Neural progenitor cell (in vitro differentiated cells): ENCODE measurements around the gene PROS1.

ENCODE experiments used
- EZH2 ChIP-seq: fragments of 200-600 bp; sonication (generic); IDR thresholded peaks from 2 replicates; pipeline ENCODE4 v1.6.1; 2017; ENCODE audit warnings: antibody characterized with exemption, mild to moderate bottlenecking, moderate library complexity
- EZH2phosphoT487 ChIP-seq: fragments of 200-600 bp; sonication (generic); IDR thresholded peaks from 2 replicates; pipeline ENCODE4 v1.6.1; 2017; ENCODE audit warnings: antibody characterized with exemption
- TF ChIP-seq, protein P1 (sequence below): fragments of 200-600 bp; sonication (generic); IDR thresholded peaks from 2 replicates; pipeline ENCODE4 v1.5.1; 2017; ENCODE audit warnings: antibody characterized with exemption, mild to moderate bottlenecking

DNA sequence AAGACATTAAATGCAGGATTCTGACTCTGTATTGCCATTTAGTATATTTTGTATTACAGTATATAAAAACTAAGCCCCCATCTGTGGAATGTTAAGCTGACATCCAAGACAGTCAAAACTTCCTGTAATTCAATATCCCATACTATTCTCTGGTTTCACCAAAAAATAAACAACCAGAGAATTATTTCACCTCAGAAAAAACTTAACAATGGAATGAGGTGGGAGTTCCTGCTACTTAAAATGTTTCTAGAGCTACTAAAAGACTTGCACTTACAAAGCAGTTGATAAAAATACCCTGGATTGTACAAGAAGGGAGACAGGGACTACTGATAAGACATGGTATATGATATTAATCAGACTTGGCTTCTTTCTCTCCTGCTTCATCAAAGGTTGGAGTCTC lies 14.6 kb upstream of the PROS1 start:
- TF ChIP-seq, protein P1, sequence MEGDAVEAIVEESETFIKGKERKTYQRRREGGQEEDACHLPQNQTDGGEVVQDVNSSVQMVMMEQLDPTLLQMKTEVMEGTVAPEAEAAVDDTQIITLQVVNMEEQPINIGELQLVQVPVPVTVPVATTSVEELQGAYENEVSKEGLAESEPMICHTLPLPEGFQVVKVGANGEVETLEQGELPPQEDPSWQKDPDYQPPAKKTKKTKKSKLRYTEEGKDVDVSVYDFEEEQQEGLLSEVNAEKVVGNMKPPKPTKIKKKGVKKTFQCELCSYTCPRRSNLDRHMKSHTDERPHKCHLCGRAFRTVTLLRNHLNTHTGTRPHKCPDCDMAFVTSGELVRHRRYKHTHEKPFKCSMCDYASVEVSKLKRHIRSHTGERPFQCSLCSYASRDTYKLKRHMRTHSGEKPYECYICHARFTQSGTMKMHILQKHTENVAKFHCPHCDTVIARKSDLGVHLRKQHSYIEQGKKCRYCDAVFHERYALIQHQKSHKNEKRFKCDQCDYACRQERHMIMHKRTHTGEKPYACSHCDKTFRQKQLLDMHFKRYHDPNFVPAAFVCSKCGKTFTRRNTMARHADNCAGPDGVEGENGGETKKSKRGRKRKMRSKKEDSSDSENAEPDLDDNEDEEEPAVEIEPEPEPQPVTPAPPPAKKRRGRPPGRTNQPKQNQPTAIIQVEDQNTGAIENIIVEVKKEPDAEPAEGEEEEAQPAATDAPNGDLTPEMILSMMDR = no peak
- no peak for TF ChIP-seq EZH2
- TF ChIP-seq EZH2phosphoT487 = no peak
